HEK293 (cell line): ENCODE data around the gene ITGB3.

Experiments
- CTCF ChIA-PET: fragments of 350-600 bp; formaldehyde crosslinking; extraction: SDS; loops from one replicate; lab custom pipeline; 2021; ENCODE audit warnings: antibody characterized with exemption; lab: Yijun Ruan, JAX
- POLR2A ChIA-PET: fragments of 300-600 bp; formaldehyde crosslinking; extraction: SDS; loops from one replicate; lab custom pipeline; 2020; ENCODE audit warnings: antibody characterized with exemption, inconsistent platforms; lab: Yijun Ruan, JAX
- H3K27ac ChIP-seq: fragments of 200-500 bp; sonication (Bioruptor generic); 2 replicates; pipeline ENCODE4 v1.5.1; 2014; ENCODE audit warnings: low read depth, low read length, control low read depth, inconsistent platforms; ENCODE audit errors: extremely low read depth
- H3K36me3 ChIP-seq, 2 experiments: fragments of 200-500 bp in 1 of 2; sonication (Bioruptor generic) in 1 of 2; 1 replicate in 1 of 2; 2 replicates in 1 of 2; pipeline ENCODE4 v1.5.1; 2014 to 2017; ENCODE audit warnings: inconsistent platforms in 2 of 2, low read length in 2 of 2; ENCODE audit not compliant: control insufficient read depth in 2 of 2, insufficient read depth in 1 of 2
- H3K4me1 ChIP-seq: fragments of 200-500 bp; sonication (Bioruptor generic); 2 replicates; pipeline ENCODE4 v1.5.1; 2014; ENCODE audit warnings: mild to moderate bottlenecking, low read length, inconsistent platforms; ENCODE audit not compliant: control insufficient read depth, insufficient read depth
- H3K4me3 ChIP-seq: 2 replicates; pipeline ENCODE4 v1.5.1; 2011; ENCODE audit warnings: low read depth, mild to moderate bottlenecking, control low read depth, low read length, moderate library complexity
- H3K9me3 ChIP-seq: fragments of 200-500 bp; sonication (Bioruptor generic); 2 replicates; pipeline ENCODE4 v1.5.1; 2014; ENCODE audit warnings: low read depth, low read length, inconsistent platforms; ENCODE audit not compliant: control insufficient read depth, insufficient read depth
- GLIS1 ChIP-seq: fragments of 450-650 bp; formaldehyde crosslinking; IDR thresholded peaks from 2 replicates; pipeline ENCODE4 v1.5.1; 2016; ENCODE audit warnings: missing biosample characterization, missing genetic modification characterization
- GLIS2 ChIP-seq: fragments of 450-650 bp; formaldehyde crosslinking; IDR thresholded peaks from 2 replicates; pipeline ENCODE4 v1.5.1; 2016; ENCODE audit warnings: missing biosample characterization, missing genetic modification characterization
- MYNN ChIP-seq: fragments of 450-650 bp; formaldehyde crosslinking; IDR thresholded peaks from 2 replicates; pipeline ENCODE4 v1.5.1; 2016; ENCODE audit warnings: missing biosample characterization, missing genetic modification characterization, borderline replicate concordance
- OSR2 ChIP-seq: fragments of 450-650 bp; formaldehyde crosslinking; IDR thresholded peaks from 2 replicates; pipeline ENCODE4 v1.5.1; 2016; ENCODE audit warnings: missing biosample characterization, missing genetic modification characterization
- REPIN1 ChIP-seq: fragments of 450-650 bp; formaldehyde crosslinking; IDR thresholded peaks from 2 replicates; pipeline ENCODE4 v1.5.1; 2017; ENCODE audit warnings: missing biosample characterization, missing genetic modification characterization, low read depth
- ZBTB17 ChIP-seq: fragments of 450-650 bp; formaldehyde crosslinking; IDR thresholded peaks from 2 replicates; pipeline ENCODE4 v1.5.1; 2016; ENCODE audit warnings: missing biosample characterization, missing genetic modification characterization
- ZBTB20 ChIP-seq: fragments of 450-650 bp; formaldehyde crosslinking; IDR thresholded peaks from 2 replicates; pipeline ENCODE4 v1.5.1; 2016; ENCODE audit warnings: missing biosample characterization, missing genetic modification characterization
- ZFP37 ChIP-seq: fragments of 450-650 bp; formaldehyde crosslinking; IDR thresholded peaks from 2 replicates; pipeline ENCODE4 v1.5.1; 2016; ENCODE audit warnings: missing biosample characterization, missing genetic modification characterization
- ZNF175 ChIP-seq: fragments of 450-650 bp; formaldehyde crosslinking; IDR thresholded peaks from 2 replicates; pipeline ENCODE4 v1.5.1; 2016; ENCODE audit warnings: missing biosample characterization, missing genetic modification characterization
- ZNF2 ChIP-seq: fragments of 450-650 bp; formaldehyde crosslinking; IDR thresholded peaks from 2 replicates; pipeline ENCODE4 v1.5.1; 2016; ENCODE audit warnings: missing biosample characterization, missing genetic modification characterization
- ZNF248 ChIP-seq: fragments of 450-650 bp; formaldehyde crosslinking; IDR thresholded peaks from 2 replicates; pipeline ENCODE4 v1.5.1; 2017; ENCODE audit warnings: missing biosample characterization, missing genetic modification characterization
- ZNF433 ChIP-seq: fragments of 450-650 bp; formaldehyde crosslinking; IDR thresholded peaks from 2 replicates; pipeline ENCODE4 v1.5.1; 2016; ENCODE audit warnings: missing biosample characterization, missing genetic modification characterization, low read depth
- ZNF501 ChIP-seq: fragments of 450-650 bp; formaldehyde crosslinking; IDR thresholded peaks from 2 replicates; pipeline ENCODE4 v1.5.1; 2016; ENCODE audit warnings: missing biosample characterization, missing genetic modification characterization
- ZNF529 ChIP-seq: fragments of 450-650 bp; formaldehyde crosslinking; IDR thresholded peaks from 2 replicates; pipeline ENCODE4 v1.5.1; 2017; ENCODE audit warnings: missing genetic modification characterization, missing biosample characterization; ENCODE audit not compliant: insufficient replicate concordance
- ZNF530 ChIP-seq: fragments of 450-650 bp; formaldehyde crosslinking; IDR thresholded peaks from 2 replicates; pipeline ENCODE4 v1.5.1; 2016; ENCODE audit warnings: low read depth, missing biosample characterization, missing genetic modification characterization
- ZNF596 ChIP-seq: fragments of 450-650 bp; IDR thresholded peaks from 2 replicates; pipeline ENCODE4 v1.5.0; 2018; ENCODE audit warnings: missing biosample characterization, mild to moderate bottlenecking, missing genetic modification characterization, moderate library complexity
- ZNF629 ChIP-seq: fragments of 450-650 bp; formaldehyde crosslinking; IDR thresholded peaks from 2 replicates; pipeline ENCODE4 v1.5.1; 2017; ENCODE audit warnings: missing biosample characterization, missing genetic modification characterization
- ZNF654 ChIP-seq: fragments of 450-650 bp; formaldehyde crosslinking; IDR thresholded peaks from 2 replicates; pipeline ENCODE4 v1.5.1; 2016; ENCODE audit warnings: low read depth, missing biosample characterization, missing genetic modification characterization
- ZNF707 ChIP-seq: fragments of 450-650 bp; formaldehyde crosslinking; IDR thresholded peaks from 2 replicates; pipeline ENCODE4 v1.5.1; 2016; ENCODE audit warnings: missing biosample characterization, missing genetic modification characterization
- ZNF843 ChIP-seq: fragments of 450-650 bp; formaldehyde crosslinking; IDR thresholded peaks from 2 replicates; pipeline ENCODE4 v1.5.1; 2016; ENCODE audit warnings: missing biosample characterization, missing genetic modification characterization
- ZSCAN30 ChIP-seq: fragments of 450-650 bp; IDR thresholded peaks from 2 replicates; pipeline ENCODE4 v1.5.1; 2018; ENCODE audit warnings: missing biosample characterization, mild to moderate bottlenecking, missing genetic modification characterization, moderate library complexity
- TF ChIP-seq, protein P1 (sequence below): fragments of 450-650 bp; formaldehyde crosslinking; IDR thresholded peaks from 2 replicates; pipeline ENCODE4 v1.5.1; 2016; ENCODE audit warnings: missing biosample characterization, missing genetic modification characterization
- TF ChIP-seq, protein P2 (sequence below): fragments of 450-650 bp; formaldehyde crosslinking; IDR thresholded peaks from 2 replicates; pipeline ENCODE4 v1.5.1; 2017; ENCODE audit warnings: missing biosample characterization, missing genetic modification characterization
- TF ChIP-seq, protein P3 (sequence below): fragments of 450-650 bp; formaldehyde crosslinking; IDR thresholded peaks from 2 replicates; pipeline ENCODE4; 2016; ENCODE audit warnings: missing biosample characterization, missing genetic modification characterization

Gene ITGB3

DNA sequence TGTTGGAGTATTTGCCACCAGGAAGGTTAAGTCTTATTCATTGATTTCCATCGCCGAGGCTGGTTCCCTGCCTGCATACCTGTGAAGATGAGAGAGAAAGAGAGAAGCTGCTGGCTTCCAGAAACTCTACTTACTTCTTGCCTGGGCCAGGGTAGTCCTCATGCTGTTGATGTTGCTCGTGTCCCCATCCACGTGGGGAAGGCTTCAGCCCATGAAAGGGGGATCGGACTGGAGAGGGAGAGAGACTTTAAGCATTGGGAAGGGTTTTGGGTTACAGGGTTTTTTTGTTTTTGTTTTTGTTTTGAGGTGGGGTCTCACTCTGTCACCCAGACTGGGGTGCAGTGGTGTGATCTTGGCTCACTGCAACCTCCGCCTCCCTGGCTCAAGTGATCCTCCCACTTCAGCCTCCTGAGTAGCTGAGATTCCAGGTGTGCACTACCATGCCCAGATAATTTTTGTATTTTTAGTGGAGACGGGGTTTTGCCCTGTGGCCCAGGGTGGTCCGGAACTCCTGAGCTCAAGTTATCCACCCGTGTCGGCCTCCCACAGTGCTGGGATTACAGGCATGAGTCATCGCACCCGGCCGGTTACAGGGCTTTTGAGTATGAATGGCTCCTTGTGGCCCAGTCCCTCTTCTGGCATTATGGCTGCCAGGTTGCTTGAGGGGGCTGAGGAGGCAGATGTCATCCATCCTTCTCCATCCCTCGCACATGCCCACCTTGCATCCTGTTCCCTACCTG is 26.6 kb downstream of the ITGB3 start (continued):
- no peak; the same call in 1 of the 2 replicates for TF ChIP-seq MYNN (tag by site-specific recombination)
- no peak for TF ChIP-seq ZNF501 (tag by site-specific recombination)
- TF ChIP-seq ZNF248 (tag by site-specific recombination): no peak
- TF ChIP-seq, protein P1, sequence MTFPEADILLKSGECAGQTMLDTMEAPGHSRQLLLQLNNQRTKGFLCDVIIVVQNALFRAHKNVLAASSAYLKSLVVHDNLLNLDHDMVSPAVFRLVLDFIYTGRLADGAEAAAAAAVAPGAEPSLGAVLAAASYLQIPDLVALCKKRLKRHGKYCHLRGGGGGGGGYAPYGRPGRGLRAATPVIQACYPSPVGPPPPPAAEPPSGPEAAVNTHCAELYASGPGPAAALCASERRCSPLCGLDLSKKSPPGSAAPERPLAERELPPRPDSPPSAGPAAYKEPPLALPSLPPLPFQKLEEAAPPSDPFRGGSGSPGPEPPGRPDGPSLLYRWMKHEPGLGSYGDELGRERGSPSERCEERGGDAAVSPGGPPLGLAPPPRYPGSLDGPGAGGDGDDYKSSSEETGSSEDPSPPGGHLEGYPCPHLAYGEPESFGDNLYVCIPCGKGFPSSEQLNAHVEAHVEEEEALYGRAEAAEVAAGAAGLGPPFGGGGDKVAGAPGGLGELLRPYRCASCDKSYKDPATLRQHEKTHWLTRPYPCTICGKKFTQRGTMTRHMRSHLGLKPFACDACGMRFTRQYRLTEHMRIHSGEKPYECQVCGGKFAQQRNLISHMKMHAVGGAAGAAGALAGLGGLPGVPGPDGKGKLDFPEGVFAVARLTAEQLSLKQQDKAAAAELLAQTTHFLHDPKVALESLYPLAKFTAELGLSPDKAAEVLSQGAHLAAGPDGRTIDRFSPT (tag by site-specific recombination): peak; percentile 96
- TF ChIP-seq ZNF2: 0 out of 2 replicates have a peak, but pooled peaks have one; percentile 42
- TF ChIP-seq ZNF629 (tag by site-specific recombination): peak; percentile 78
- TF ChIP-seq ZNF707 (tag by site-specific recombination): no peak
- 0 out of 2 replicates have a peak, but pooled peaks have one; percentile 38 for TF ChIP-seq ZFP37
- no peak for TF ChIP-seq ZNF654 (tag by site-specific recombination)
- TF ChIP-seq ZNF843 (tag by site-specific recombination): peak; percentile 82
- peak; percentile 99 for TF ChIP-seq GLIS1 (tag by site-specific recombination)
- TF ChIP-seq ZNF530 (tag by site-specific recombination): no peak
- TF ChIP-seq ZNF529 (tag by site-specific recombination): no peak
- peak; percentile 68 for TF ChIP-seq OSR2 (tag by site-specific recombination)
- TF ChIP-seq, protein P2, sequence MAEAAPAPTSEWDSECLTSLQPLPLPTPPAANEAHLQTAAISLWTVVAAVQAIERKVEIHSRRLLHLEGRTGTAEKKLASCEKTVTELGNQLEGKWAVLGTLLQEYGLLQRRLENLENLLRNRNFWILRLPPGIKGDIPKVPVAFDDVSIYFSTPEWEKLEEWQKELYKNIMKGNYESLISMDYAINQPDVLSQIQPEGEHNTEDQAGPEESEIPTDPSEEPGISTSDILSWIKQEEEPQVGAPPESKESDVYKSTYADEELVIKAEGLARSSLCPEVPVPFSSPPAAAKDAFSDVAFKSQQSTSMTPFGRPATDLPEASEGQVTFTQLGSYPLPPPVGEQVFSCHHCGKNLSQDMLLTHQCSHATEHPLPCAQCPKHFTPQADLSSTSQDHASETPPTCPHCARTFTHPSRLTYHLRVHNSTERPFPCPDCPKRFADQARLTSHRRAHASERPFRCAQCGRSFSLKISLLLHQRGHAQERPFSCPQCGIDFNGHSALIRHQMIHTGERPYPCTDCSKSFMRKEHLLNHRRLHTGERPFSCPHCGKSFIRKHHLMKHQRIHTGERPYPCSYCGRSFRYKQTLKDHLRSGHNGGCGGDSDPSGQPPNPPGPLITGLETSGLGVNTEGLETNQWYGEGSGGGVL (tag by site-specific recombination): peak; percentile 82
- TF ChIP-seq ZNF596 (tag by site-specific recombination): no peak
- peak; percentile 57; the same call in 1 of the 2 replicates for TF ChIP-seq ZBTB20 (tag by site-specific recombination)
- TF ChIP-seq ZSCAN30: no peak
- TF ChIP-seq ZNF175: no peak
- peak; percentile 83 for TF ChIP-seq GLIS2 (tag by site-specific recombination)
- TF ChIP-seq, protein P3, sequence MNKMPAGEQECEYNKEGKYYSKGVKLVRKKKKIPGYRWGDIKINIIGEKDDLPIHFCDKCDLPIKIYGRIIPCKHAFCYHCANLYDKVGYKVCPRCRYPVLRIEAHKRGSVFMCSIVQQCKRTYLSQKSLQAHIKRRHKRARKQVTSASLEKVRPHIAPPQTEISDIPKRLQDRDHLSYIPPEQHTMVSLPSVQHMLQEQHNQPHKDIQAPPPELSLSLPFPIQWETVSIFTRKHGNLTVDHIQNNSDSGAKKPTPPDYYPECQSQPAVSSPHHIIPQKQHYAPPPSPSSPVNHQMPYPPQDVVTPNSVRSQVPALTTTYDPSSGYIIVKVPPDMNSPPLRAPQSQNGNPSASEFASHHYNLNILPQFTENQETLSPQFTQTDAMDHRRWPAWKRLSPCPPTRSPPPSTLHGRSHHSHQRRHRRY (tag by site-specific recombination): no peak
- TF ChIP-seq ZBTB17: peak; percentile 19; the same call in 1 of the 2 replicates
- TF ChIP-seq, all 188 proteins: peak for 37

DNA sequence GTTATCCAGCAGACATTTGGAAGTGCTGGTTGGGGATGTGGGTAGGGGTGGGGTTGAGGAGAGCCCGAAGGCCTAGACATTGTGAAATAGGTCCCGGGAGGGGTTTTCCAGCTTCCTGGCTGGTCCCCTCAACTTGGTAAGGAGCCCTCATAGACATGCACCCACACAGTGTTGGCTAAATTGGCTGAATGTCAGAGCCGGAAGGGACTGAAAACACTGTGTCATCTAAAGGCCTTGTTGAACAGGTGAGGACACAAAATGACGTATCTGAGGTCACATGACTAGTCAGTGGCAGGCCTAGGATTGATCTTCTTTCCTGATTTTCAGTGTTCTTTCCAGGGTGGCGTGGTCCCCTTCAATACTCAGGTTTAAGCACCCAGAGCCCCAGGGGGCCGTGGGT is 27.6 kb downstream of the ITGB3 start:
- Histone ChIP-seq H3K4me1 (peaks cover 21% of the 10 kb centered on the region), H3K36me3 (no peaks in the 10 kb centered on the region), H3K9me3 (no peaks in the 10 kb centered on the region), H3K4me3 (no peak overlapping the region), H3K27ac (no peak overlapping the region)
- CTCF ChIA-PET: interaction anchor here (1.0 kb wide), 1 partner anchor 34 kb away, joined by 3 read pairs; no protein-coding TSS in a partner anchor
- TF ChIP-seq ZNF433 (tag by site-specific recombination) (no peak), REPIN1 (no peak), ZSCAN30 (no peak)
- POLR2A ChIA-PET: no interaction called here
